Prostate gland (tissue), 2 donors: ENCODE data around the gene TTBK1.

Experiments
- CTCF ChIP-seq, 4 experiments: fragments of 200-600 bp in 2 of 4; fragments of 450-650 bp in 2 of 4; sonication (generic) in 2 of 4; IDR thresholded peaks; 1 replicate in 3 of 4; 2 replicates in 1 of 4; pipeline ENCODE4 v1.5.1; 2016 to 2019; ENCODE audit warnings: antibody characterized with exemption in 4 of 4, mild to moderate bottlenecking in 2 of 4, moderate library complexity in 2 of 4
- POLR2A ChIP-seq: fragments of 450-650 bp; IDR thresholded peaks from one replicate; pipeline ENCODE4 v1.6.1; 2016; ENCODE audit warnings: antibody characterized with exemption, mild to moderate bottlenecking

- TF ChIP-seq CTCF (IDR thresholded peaks at IDR 0.05) = no peak
- no peak for TF ChIP-seq POLR2A
Observed at GRCh38 chr6:43231735-43232450, 11.4 kb upstream of the TTBK1 start.
